ENCODE data around the gene NDC1. TPM values are rescaled to one million over a fixed set of nuclear protein-coding genes. Genes with fewer than 3 reads are reported as not detected.
A peak's percentile ranks its signal among the peaks of the same experiment; 100 is the strongest.

Gene NDC1
- polyA plus RNA-seq, 1 experiment = 19.0 TPM

DNA sequence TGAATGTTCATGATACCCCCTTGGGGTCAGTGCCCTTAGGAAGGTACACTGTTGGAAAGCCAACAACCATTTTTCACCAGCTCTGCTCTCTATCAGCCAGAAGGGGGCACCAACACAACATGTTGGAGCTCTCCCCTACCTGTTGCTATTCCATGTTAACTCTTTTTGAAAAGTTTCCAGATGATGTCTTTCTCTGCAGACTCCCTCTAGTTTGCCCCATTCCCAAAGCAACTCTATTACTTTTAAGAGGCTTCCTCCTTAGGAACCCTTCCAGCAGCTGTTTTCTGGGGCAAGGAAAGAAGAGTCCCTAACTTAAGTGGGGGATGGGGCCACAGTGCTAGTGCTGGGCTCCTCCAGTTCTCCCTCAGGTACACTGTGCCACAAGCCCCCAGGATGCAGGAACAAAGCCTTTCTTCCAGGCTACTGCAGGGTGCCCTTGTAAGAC lies 22.9 kb upstream of the NDC1 start:
- peak; percentile 27 for DNase-seq (ENCODE audit: low read depth, low spot score)
- no peak overlapping the region for H3K27ac ChIP-seq (ENCODE audit: low read depth, low read length)
- H3K4me3 ChIP-seq (ENCODE audit: low read depth, low read length) = no peak overlapping the region
- POLR2A ChIA-PET = interaction anchor here (0.6 kb wide), 1 partner anchor 9 kb away, joined by 3 read pairs; no protein-coding TSS in a partner anchor
- TF ChIP-seq, protein P1, sequence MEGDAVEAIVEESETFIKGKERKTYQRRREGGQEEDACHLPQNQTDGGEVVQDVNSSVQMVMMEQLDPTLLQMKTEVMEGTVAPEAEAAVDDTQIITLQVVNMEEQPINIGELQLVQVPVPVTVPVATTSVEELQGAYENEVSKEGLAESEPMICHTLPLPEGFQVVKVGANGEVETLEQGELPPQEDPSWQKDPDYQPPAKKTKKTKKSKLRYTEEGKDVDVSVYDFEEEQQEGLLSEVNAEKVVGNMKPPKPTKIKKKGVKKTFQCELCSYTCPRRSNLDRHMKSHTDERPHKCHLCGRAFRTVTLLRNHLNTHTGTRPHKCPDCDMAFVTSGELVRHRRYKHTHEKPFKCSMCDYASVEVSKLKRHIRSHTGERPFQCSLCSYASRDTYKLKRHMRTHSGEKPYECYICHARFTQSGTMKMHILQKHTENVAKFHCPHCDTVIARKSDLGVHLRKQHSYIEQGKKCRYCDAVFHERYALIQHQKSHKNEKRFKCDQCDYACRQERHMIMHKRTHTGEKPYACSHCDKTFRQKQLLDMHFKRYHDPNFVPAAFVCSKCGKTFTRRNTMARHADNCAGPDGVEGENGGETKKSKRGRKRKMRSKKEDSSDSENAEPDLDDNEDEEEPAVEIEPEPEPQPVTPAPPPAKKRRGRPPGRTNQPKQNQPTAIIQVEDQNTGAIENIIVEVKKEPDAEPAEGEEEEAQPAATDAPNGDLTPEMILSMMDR (IDR thresholded peaks at IDR 0.05; ENCODE audit: low read depth, low read length) = peak; percentile 86
- CTCF ChIA-PET = interaction anchor here (0.6 to 4.4 kb wide), 31 partner anchors 8 to 1181 kb away, joined by 3 to 59 read pairs (median 4); partner anchors contain the start of genes IFT25 and TMEM59
- no peaks in the 10 kb centered on the region for H3K9me3 ChIP-seq (ENCODE audit: control insufficient read depth, insufficient read depth, low read length)
- no peaks in the 10 kb centered on the region for H3K27me3 ChIP-seq (ENCODE audit: control insufficient read depth, insufficient read depth, low read length)

DNA sequence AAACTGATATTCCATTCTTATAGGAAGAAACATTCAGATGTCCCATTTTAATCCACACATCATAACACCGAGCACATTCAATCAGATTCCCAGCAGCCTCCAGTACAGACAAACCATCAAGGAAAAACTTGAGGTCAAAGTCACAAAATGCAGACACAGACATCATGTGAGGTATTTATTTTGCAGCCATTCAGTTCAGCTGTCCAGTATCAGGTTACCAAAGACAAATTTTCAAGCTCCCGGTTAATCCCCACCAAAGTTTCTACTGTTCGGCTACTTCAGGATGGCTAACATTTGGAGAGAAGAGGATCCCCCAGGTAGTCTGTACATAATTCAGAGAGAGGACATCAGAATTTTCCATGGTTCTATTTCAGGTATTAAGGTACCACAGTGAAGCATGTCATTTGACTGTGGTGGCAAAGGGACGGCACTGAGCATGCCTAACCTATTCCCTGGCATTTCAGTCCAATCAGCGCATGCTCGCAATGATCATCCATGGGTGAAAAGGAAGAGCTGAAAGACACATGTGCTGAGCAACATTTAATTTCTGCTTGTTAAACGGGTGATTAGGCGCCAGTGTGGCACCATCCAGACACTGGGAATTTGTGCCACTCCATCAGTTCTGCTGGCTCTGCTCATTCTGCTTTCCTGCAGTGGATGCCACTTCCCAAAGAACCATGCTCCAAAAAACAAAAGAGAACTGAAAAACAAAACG lies 13.6 kb upstream of the NDC1 start:
- Histone ChIP-seq H3K4me3 (ENCODE audit: low read depth, low read length) (no peak overlapping the region), H3K9me3 (ENCODE audit: control insufficient read depth, insufficient read depth, low read length) (peaks cover 4% of the 10 kb centered on the region; the same call in 1 of the 2 replicates), H3K27me3 (ENCODE audit: control insufficient read depth, insufficient read depth, low read length) (no peaks in the 10 kb centered on the region), H3K27ac (ENCODE audit: low read depth, low read length) (no peak overlapping the region)
- ChIA-PET CTCF (interaction anchor here (0.6 to 4.3 kb wide), 4 partner anchors 9 to 256 kb away, joined by 6 to 32 read pairs (median 8); no protein-coding TSS in a partner anchor), POLR2A (interaction anchor here (0.7 kb wide), 1 partner anchor 37 kb away, joined by 3 read pairs; no protein-coding TSS in a partner anchor)
- TF ChIP-seq, protein P1 (IDR thresholded peaks at IDR 0.05; ENCODE audit: low read depth, low read length) = no peak
- no peak for DNase-seq (ENCODE audit: low read depth, low spot score)

DNA sequence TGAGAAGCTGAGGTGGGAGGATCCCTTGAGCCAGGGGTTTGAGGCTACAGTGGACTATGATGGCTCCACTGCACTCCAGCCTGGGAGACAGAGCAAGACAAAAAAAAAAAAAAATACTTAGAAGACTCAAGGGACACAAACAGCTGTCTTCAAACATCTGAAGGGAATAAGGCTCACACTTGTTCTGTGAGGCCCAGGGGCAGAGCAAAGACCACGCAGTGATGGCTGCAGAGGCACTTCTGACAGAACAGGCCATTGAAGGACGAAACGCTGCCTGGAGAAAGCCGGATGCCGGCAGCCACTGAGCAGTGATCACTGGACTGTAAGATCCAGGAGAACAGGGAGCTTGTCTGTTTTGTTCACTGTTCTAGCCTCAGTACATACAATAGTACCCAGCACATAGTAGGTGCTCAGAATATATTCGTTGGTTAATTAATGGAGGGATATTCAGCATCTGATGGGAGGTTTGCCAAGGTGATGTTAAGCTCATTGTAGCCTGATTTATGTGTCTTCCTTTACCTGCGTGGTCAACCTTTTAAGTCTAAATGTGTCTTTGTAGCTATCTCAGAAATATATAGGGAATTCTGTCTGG lies 12.1 kb upstream of the NDC1 start:
- Histone ChIP-seq H3K27ac (ENCODE audit: low read depth, low read length) (no peak overlapping the region), H3K9me3 (ENCODE audit: control insufficient read depth, insufficient read depth, low read length) (peaks cover 4% of the 10 kb centered on the region; the same call in 1 of the 2 replicates), H3K27me3 (ENCODE audit: control insufficient read depth, insufficient read depth, low read length) (no peaks in the 10 kb centered on the region), H3K4me3 (ENCODE audit: low read depth, low read length) (no peak overlapping the region)
- CTCF ChIA-PET = interaction anchor here (0.6 to 4.3 kb wide), 2 partner anchors 11 to 110 kb away, joined by 7 to 32 read pairs; no protein-coding TSS in a partner anchor
- DNase-seq (ENCODE audit: low read depth, low spot score) = no peak
- TF ChIP-seq, protein P1 (IDR thresholded peaks at IDR 0.05; ENCODE audit: low read depth, low read length) = no peak
- POLR2A ChIA-PET = interaction anchor here (0.6 kb wide), 1 partner anchor 10 kb away, joined by 3 read pairs; no protein-coding TSS in a partner anchor

DNA sequence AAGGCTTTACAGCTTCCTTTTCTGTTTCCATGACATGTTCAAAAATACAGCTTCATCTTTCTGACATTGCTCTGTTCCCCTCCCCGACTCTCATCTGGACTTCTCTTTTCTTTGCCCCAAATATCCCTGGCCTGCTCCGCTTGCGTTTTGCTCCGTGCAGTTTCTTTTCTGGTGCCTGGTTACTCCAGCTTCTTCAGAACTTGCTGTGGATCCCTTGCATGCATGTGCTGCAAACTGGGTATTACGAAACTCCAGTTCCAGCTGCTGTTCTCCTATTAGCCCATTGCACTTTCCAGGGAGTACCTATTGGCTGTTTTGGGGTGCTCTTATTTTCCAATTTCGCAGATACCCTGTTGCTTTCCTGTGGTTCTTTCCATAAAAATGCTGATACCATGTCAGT lies 9.9 kb upstream of the NDC1 start:
- Histone ChIP-seq H3K4me3 (ENCODE audit: low read depth, low read length) (no peak overlapping the region), H3K27me3 (ENCODE audit: control insufficient read depth, insufficient read depth, low read length) (no peaks in the 10 kb centered on the region), H3K9me3 (ENCODE audit: control insufficient read depth, insufficient read depth, low read length) (peaks cover 4% of the 10 kb centered on the region; the same call in 1 of the 2 replicates), H3K27ac (ENCODE audit: low read depth, low read length) (no peak overlapping the region)
- DNase-seq (ENCODE audit: low read depth, low spot score) = no peak
- TF ChIP-seq, protein P1 (IDR thresholded peaks at IDR 0.05; ENCODE audit: low read depth, low read length) = no peak
- ChIA-PET POLR2A (no interaction called here), CTCF (interaction anchor here (1.0 to 4.3 kb wide), 2 partner anchors 13 to 362 kb away, joined by 4 to 32 read pairs; no protein-coding TSS in a partner anchor)

All from AG04450 (cell line).